HL-60 (cell line): ENCODE measurements around the gene DBN1.

Experiments
- CTCF ChIP-seq: IDR thresholded peaks from one replicate; pipeline ENCODE4 v1.5.1; 2011; ENCODE audit warnings: low read length, control low read depth, inconsistent platforms; ENCODE audit not compliant: insufficient read depth
- POLR2AphosphoS5 ChIP-seq: IDR thresholded peaks from 2 replicates; pipeline ENCODE4 v1.6.1; 2012; ENCODE audit warnings: low read depth
- REST ChIP-seq: IDR thresholded peaks from 2 replicates; pipeline ENCODE4 v1.6.1; 2012; ENCODE audit warnings: low read depth; ENCODE audit not compliant: insufficient replicate concordance
- SPI1 ChIP-seq: IDR thresholded peaks from 2 replicates; pipeline ENCODE4 v1.6.1; 2012; ENCODE audit warnings: low read depth, mild to moderate bottlenecking, borderline replicate concordance

- no peak for TF ChIP-seq CTCF
- peak; percentile 12; the same call in 1 of the 2 replicates for TF ChIP-seq POLR2AphosphoS5
- TF ChIP-seq REST: no peak
- no peak for TF ChIP-seq SPI1
Observed at GRCh38 chr5:177495243-177496060, 22.0 kb upstream of the DBN1 start.
